GM23338 (cell line): ENCODE data around the gene ZDHHC7. TPM values are rescaled to one million over a fixed set of nuclear protein-coding genes. Genes with fewer than 3 reads are reported as not detected.

ENCODE experiments used
- ATAC-seq: fragments of 200-7000 bp; cut with Tn5 transposase; 3 replicates; pipeline ENCODE4 v1.9.1; 2020
- DNase-seq: peaks from one replicate; pipeline ENCODE4 v3.0.0-alpha.2; 2015; ENCODE audit warnings: low spot score
- H2AFZ ChIP-seq: fragments of 200-600 bp; sonication (generic); 2 replicates; pipeline ENCODE4 v1.8.0; 2016; ENCODE audit warnings: antibody characterized with exemption, mild to moderate bottlenecking, moderate library complexity
- H3F3A ChIP-seq: fragments of 200-600 bp; sonication (generic); replicated peaks from 2 replicates; pipeline ENCODE4 v1.8.0; 2017; ENCODE audit warnings: antibody characterized with exemption, mixed run types, low read depth
- H3K27ac ChIP-seq: fragments of 200-600 bp; sonication (generic); 2 replicates; pipeline ENCODE4 v1.6.1; 2016; ENCODE audit warnings: low read depth
- H3K27me3 ChIP-seq: fragments of 200-600 bp; sonication (generic); 2 replicates; pipeline ENCODE4 v1.8.0; 2016; ENCODE audit warnings: mild to moderate bottlenecking, mixed run types, moderate library complexity; ENCODE audit not compliant: insufficient read depth
- H3K36me3 ChIP-seq: fragments of 200-600 bp; sonication (generic); 2 replicates; pipeline ENCODE4 v1.8.0; 2016; ENCODE audit warnings: mild to moderate bottlenecking; ENCODE audit not compliant: insufficient read depth
- H3K4me1 ChIP-seq: fragments of 200-600 bp; sonication (generic); 2 replicates; pipeline ENCODE4 v1.8.0; 2016; ENCODE audit warnings: mild to moderate bottlenecking, moderate library complexity; ENCODE audit not compliant: insufficient read depth
- H3K4me2 ChIP-seq: fragments of 200-600 bp; sonication (generic); 2 replicates; pipeline ENCODE4 v1.7.1; 2017; ENCODE audit warnings: mixed run types
- H3K4me3 ChIP-seq: fragments of 200-600 bp; sonication (generic); 2 replicates; pipeline ENCODE4 v1.6.1; 2016; ENCODE audit warnings: mixed run types
- H3K79me2 ChIP-seq: fragments of 200-600 bp; sonication (generic); replicated peaks from 2 replicates; pipeline ENCODE4 v1.8.0; 2017; ENCODE audit warnings: mild to moderate bottlenecking; ENCODE audit not compliant: insufficient read depth
- H3K9me2 ChIP-seq: fragments of 200-600 bp; sonication (generic); 2 replicates; pipeline ENCODE4 v1.8.0; 2017; ENCODE audit not compliant: insufficient read depth
- H4K20me1 ChIP-seq: fragments of 200-600 bp; sonication (generic); replicated peaks from 2 replicates; pipeline ENCODE4 v1.8.0; 2017; ENCODE audit warnings: mild to moderate bottlenecking; ENCODE audit not compliant: insufficient read depth
- H3K27ac Mint-ChIP-seq: 2 replicates; pipeline ENCODE4 v1.8.0; 2020; ENCODE audit warnings: inconsistent platforms, mild to moderate bottlenecking, moderate library complexity, mixed read lengths
- H3K27me3 Mint-ChIP-seq: 3 replicates; pipeline ENCODE4 v1.8.0; 2022; ENCODE audit warnings: low read depth, mild to moderate bottlenecking, moderate library complexity, mixed read lengths, inconsistent platforms; ENCODE audit not compliant: insufficient read depth, poor library complexity
- H3K36me3 Mint-ChIP-seq: 3 replicates; pipeline ENCODE4 v1.8.0; 2021; ENCODE audit warnings: low read depth, mild to moderate bottlenecking, inconsistent platforms, moderate library complexity, mixed read lengths
- H3K4me1 Mint-ChIP-seq: 3 replicates; pipeline ENCODE4 v1.8.0; 2020; ENCODE audit warnings: mild to moderate bottlenecking, inconsistent platforms, mixed read lengths
- H3K4me3 Mint-ChIP-seq: 3 replicates; pipeline ENCODE4 v1.8.0; 2021; ENCODE audit warnings: moderate library complexity, mild to moderate bottlenecking, inconsistent platforms, mixed read lengths
- H3K9me3 Mint-ChIP-seq: 3 replicates; pipeline ENCODE4 v1.8.0; 2020; ENCODE audit warnings: moderate library complexity, mild to moderate bottlenecking, inconsistent platforms, mixed read lengths
- JUNB ChIP-seq: IDR thresholded peaks from one replicate; pipeline ENCODE4 v1.6.1; 2016; ENCODE audit warnings: antibody characterized with exemption; ENCODE audit not compliant: unreplicated experiment
- polyA plus RNA-seq: library from polyadenylated mRNA; unstranded; fragments of >200 nt; fragmentation: Nextera tagmentation; extraction: Ambion mirVana; gene quantifications from 2 replicates; pipeline ENCODE4 v1.2.1, GENCODE V29; 2016
- total RNA-seq: library from RNA; depleted of rRNA; stranded (reverse); fragments of >200 nt; shearing (Covaris generic); gene quantifications from 2 replicates; pipeline ENCODE4 v1.2.3, GENCODE V29; 2014
- TF ChIP-seq, protein P1 (sequence below): fragments of 250-450 bp; sonication (Bioruptor Pico); IDR thresholded peaks from 2 replicates; pipeline ENCODE4 v1.5.0; 2020; ENCODE audit warnings: mild to moderate bottlenecking, moderate library complexity
- TF ChIP-seq, protein P2 (sequence below), 2 experiments: fragments of 200-600 bp in 1 of 2; sonication (generic) in 1 of 2; conservative IDR thresholded peaks; 2 replicates each; pipeline versions ENCODE4 v1.5.1 to v1.6.1; 2016 to 2017; ENCODE audit warnings: antibody characterized with exemption in 2 of 2, low read depth in 2 of 2, mild to moderate bottlenecking in 2 of 2, moderate library complexity in 1 of 2

Gene ZDHHC7
- total and polyA plus RNA-seq, 2 experiments from 2014 or later = 13.1 to 46.1 TPM

- TF ChIP-seq, protein P1, sequence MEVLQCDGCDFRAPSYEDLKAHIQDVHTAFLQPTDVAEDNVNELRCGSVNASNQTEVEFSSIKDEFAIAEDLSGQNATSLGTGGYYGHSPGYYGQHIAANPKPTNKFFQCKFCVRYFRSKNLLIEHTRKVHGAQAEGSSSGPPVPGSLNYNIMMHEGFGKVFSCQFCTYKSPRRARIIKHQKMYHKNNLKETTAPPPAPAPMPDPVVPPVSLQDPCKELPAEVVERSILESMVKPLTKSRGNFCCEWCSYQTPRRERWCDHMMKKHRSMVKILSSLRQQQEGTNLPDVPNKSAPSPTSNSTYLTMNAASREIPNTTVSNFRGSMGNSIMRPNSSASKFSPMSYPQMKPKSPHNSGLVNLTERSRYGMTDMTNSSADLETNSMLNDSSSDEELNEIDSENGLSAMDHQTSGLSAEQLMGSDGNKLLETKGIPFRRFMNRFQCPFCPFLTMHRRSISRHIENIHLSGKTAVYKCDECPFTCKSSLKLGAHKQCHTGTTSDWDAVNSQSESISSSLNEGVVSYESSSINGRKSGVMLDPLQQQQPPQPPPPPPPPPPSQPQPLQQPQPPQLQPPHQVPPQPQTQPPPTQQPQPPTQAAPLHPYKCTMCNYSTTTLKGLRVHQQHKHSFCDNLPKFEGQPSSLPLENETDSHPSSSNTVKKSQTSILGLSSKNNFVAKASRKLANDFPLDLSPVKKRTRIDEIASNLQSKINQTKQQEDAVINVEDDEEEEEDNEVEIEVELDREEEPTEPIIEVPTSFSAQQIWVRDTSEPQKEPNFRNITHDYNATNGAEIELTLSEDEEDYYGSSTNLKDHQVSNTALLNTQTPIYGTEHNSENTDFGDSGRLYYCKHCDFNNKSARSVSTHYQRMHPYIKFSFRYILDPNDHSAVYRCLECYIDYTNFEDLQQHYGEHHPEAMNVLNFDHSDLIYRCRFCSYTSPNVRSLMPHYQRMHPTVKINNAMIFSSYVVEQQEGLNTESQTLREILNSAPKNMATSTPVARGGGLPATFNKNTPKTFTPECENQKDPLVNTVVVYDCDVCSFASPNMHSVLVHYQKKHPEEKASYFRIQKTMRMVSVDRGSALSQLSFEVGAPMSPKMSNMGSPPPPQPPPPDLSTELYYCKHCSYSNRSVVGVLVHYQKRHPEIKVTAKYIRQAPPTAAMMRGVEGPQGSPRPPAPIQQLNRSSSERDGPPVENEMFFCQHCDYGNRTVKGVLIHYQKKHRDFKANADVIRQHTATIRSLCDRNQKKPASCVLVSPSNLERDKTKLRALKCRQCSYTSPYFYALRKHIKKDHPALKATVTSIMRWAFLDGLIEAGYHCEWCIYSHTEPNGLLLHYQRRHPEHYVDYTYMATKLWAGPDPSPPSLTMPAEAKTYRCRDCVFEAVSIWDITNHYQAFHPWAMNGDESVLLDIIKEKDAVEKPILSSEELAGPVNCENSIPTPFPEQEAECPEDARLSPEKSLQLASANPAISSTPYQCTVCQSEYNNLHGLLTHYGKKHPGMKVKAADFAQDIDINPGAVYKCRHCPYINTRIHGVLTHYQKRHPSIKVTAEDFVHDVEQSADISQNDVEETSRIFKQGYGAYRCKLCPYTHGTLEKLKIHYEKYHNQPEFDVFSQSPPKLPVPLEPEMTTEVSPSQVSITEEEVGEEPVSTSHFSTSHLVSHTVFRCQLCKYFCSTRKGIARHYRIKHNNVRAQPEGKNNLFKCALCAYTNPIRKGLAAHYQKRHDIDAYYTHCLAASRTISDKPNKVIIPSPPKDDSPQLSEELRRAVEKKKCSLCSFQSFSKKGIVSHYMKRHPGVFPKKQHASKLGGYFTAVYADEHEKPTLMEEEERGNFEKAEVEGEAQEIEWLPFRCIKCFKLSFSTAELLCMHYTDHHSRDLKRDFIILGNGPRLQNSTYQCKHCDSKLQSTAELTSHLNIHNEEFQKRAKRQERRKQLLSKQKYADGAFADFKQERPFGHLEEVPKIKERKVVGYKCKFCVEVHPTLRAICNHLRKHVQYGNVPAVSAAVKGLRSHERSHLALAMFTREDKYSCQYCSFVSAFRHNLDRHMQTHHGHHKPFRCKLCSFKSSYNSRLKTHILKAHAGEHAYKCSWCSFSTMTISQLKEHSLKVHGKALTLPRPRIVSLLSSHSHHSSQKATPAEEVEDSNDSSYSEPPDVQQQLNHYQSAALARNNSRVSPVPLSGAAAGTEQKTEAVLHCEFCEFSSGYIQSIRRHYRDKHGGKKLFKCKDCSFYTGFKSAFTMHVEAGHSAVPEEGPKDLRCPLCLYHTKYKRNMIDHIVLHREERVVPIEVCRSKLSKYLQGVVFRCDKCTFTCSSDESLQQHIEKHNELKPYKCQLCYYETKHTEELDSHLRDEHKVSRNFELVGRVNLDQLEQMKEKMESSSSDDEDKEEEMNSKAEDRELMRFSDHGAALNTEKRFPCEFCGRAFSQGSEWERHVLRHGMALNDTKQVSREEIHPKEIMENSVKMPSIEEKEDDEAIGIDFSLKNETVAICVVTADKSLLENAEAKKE (CRISPR knock-in tag) = no peak
- no peak for TF ChIP-seq JUNB
- TF ChIP-seq, protein P2, sequence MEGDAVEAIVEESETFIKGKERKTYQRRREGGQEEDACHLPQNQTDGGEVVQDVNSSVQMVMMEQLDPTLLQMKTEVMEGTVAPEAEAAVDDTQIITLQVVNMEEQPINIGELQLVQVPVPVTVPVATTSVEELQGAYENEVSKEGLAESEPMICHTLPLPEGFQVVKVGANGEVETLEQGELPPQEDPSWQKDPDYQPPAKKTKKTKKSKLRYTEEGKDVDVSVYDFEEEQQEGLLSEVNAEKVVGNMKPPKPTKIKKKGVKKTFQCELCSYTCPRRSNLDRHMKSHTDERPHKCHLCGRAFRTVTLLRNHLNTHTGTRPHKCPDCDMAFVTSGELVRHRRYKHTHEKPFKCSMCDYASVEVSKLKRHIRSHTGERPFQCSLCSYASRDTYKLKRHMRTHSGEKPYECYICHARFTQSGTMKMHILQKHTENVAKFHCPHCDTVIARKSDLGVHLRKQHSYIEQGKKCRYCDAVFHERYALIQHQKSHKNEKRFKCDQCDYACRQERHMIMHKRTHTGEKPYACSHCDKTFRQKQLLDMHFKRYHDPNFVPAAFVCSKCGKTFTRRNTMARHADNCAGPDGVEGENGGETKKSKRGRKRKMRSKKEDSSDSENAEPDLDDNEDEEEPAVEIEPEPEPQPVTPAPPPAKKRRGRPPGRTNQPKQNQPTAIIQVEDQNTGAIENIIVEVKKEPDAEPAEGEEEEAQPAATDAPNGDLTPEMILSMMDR (conservative IDR thresholded peaks at IDR 0.05; ENCODE audit: low read depth in 2 of 2) = peak; percentile 83 to 92
- DNase-seq (peak; percentile 90), ATAC-seq (peak; percentile 94)
- no peaks in the 10 kb centered on the region for H3K9me2 ChIP-seq
- H3K27ac ChIP-seq = no peak overlapping the region
- no peaks in the 10 kb centered on the region for H4K20me1 ChIP-seq
- H3K4me2 ChIP-seq = no peak overlapping the region
- Mint-ChIP-seq H3K9me3 (no peaks in the 10 kb centered on the region), H3K36me3 (no peaks in the 10 kb centered on the region), H3K27me3 (peaks cover 7% of the 10 kb centered on the region), H3K4me3 (no peak overlapping the region), H3K4me1 (no peaks in the 10 kb centered on the region), H3K27ac (no peak overlapping the region; the same call in 1 of the 2 replicates)
- H3K4me3 ChIP-seq = no peak overlapping the region
- no peak overlapping the region for H2AFZ ChIP-seq
- no peaks in the 10 kb centered on the region for H3K4me1 ChIP-seq
- H3K79me2 ChIP-seq = no peaks in the 10 kb centered on the region
- H3F3A ChIP-seq = no peaks in the 10 kb centered on the region
- H3K27me3 ChIP-seq = no peaks in the 10 kb centered on the region
- H3K36me3 ChIP-seq = no peaks in the 10 kb centered on the region
These were observed 58.8 kb downstream of the ZDHHC7 start for GRCh38 chr16:84952335-84953189.
